H1 (cell line): ENCODE data around the gene PRSS36. TPM values are rescaled to one million over a fixed set of nuclear protein-coding genes. Genes with fewer than 3 reads are reported as not detected.

ENCODE experiments used
- CTCF ChIA-PET: fragments of 300-600 bp; sonication (Branson Sonifier 250); formaldehyde crosslinking; loops from one replicate; lab custom pipeline; 2021; ENCODE audit not compliant: partially characterized antibody; lab: Charles Lee
- POLR2A ChIA-PET: fragments of 300-600 bp; sonication (Branson Sonifier 250); formaldehyde crosslinking; loops from one replicate; lab custom pipeline; 2021; ENCODE audit warnings: inconsistent platforms; ENCODE audit not compliant: partially characterized antibody; lab: Charles Lee
- DNase-seq, 2 experiments: peaks; one replicate each; pipeline versions ENCODE4 v3.0.0 to v3.0.0-alpha.2; 2010 to 2022; ENCODE audit warnings: low spot score in 2 of 2, low read depth in 1 of 2, mixed read lengths in 1 of 2
- FAIRE-seq: peaks from 2 replicates; lab custom pipeline; 2011; peaks lifted over from hg19 to GRCh38; lab: Jason Lieb, UNC
- H2AFZ ChIP-seq: 2 replicates; pipeline ENCODE4 v1.8.1; 2012; ENCODE audit warnings: low read length, inconsistent platforms
- H2AK5ac ChIP-seq: 2 replicates; pipeline ENCODE4 v1.6.1; 2013; ENCODE audit warnings: low read depth, low read length
- H2BK120ac ChIP-seq: replicated peaks from 2 replicates; pipeline ENCODE3; 2013; ENCODE audit warnings: low read depth, low read length, inconsistent platforms
- H2BK12ac ChIP-seq: 2 replicates; pipeline ENCODE4 v1.6.1; 2013; ENCODE audit warnings: low read depth, low read length
- H2BK15ac ChIP-seq: 2 replicates; pipeline ENCODE4 v1.6.1; 2013; ENCODE audit warnings: low read length
- H2BK20ac ChIP-seq: 2 replicates; pipeline ENCODE4 v1.6.1; 2013; ENCODE audit warnings: low read length
- H2BK5ac ChIP-seq: 2 replicates; pipeline ENCODE4 v1.6.1; 2013; ENCODE audit warnings: low read depth, low read length
- H3K14ac ChIP-seq: 2 replicates; pipeline ENCODE4 v1.6.1; 2013; ENCODE audit warnings: inconsistent platforms; ENCODE audit not compliant: insufficient read length
- H3K18ac ChIP-seq: 2 replicates; pipeline ENCODE4 v1.6.1; 2013; ENCODE audit warnings: low read length; ENCODE audit errors: extremely low read depth
- H3K23ac ChIP-seq: 2 replicates; pipeline ENCODE4 v1.6.1; 2013; ENCODE audit warnings: inconsistent platforms; ENCODE audit not compliant: insufficient read length
- H3K23me2 ChIP-seq: 2 replicates; pipeline ENCODE4 v1.6.1; 2013; ENCODE audit warnings: low read depth, low read length
- H3K27ac ChIP-seq: 2 replicates; pipeline ENCODE4 v1.6.1; 2011; ENCODE audit warnings: low read depth, low read length, inconsistent platforms
- H3K27me3 ChIP-seq, 4 experiments: replicated peaks in 1 of 4; 1 replicate in 1 of 4; 2 replicates in 3 of 4; pipeline versions ENCODE4 v1.6.1 to v1.8.1; 2011 to 2013; ENCODE audit warnings: low read length in 3 of 4, mild to moderate bottlenecking in 3 of 4, inconsistent platforms in 2 of 4, mixed read lengths in 2 of 4, moderate library complexity in 1 of 4; ENCODE audit not compliant: control insufficient read depth in 3 of 4, insufficient read depth in 3 of 4; ENCODE audit errors: extremely low read depth in 1 of 4
- H3K36me3 ChIP-seq, 4 experiments: 2 replicates each; pipeline versions ENCODE4 v1.6.1 to v1.8.1; 2011 to 2013; ENCODE audit warnings: mild to moderate bottlenecking in 4 of 4, low read length in 3 of 4, moderate library complexity in 2 of 4, control low read depth in 1 of 4, inconsistent platforms in 1 of 4; ENCODE audit not compliant: insufficient read depth in 4 of 4, control insufficient read depth in 2 of 4
- H3K4ac ChIP-seq: replicated peaks from 2 replicates; pipeline ENCODE3; 2013; ENCODE audit warnings: low read length, low read depth, mixed read lengths, inconsistent platforms; ENCODE audit not compliant: insufficient read length
- H3K4me1 ChIP-seq, 4 experiments: replicated peaks in 1 of 4; 1 replicate in 1 of 4; 2 replicates in 3 of 4; pipeline versions ENCODE4 v1.6.1 to v1.8.1; 2011 to 2013; ENCODE audit warnings: low read length in 3 of 4, inconsistent platforms in 2 of 4, mixed read lengths in 1 of 4; ENCODE audit not compliant: insufficient read depth in 4 of 4, control insufficient read depth in 3 of 4
- H3K4me2 ChIP-seq, 2 experiments: 2 replicates each; pipeline versions ENCODE4 v1.6.1 to v1.8.1; 2011 to 2013; ENCODE audit warnings: low read depth in 2 of 2, low read length in 2 of 2, control low read depth in 1 of 2, inconsistent platforms in 1 of 2, mild to moderate bottlenecking in 1 of 2; ENCODE audit not compliant: insufficient read depth in 1 of 2
- H3K4me3 ChIP-seq, 4 experiments: fragments of 200-600, 300-600 bp in 1 of 4; sonication (generic), shearing (Covaris generic), sonication (Bioruptor Twin) in 1 of 4; 2 replicates each; pipeline versions ENCODE4 v1.5.1 to v1.8.1; 2011 to 2016; ENCODE audit warnings: low read length in 4 of 4, low read depth in 3 of 4, control low read depth in 2 of 4, inconsistent platforms in 2 of 4, mild to moderate bottlenecking in 2 of 4, mixed read lengths in 1 of 4, moderate library complexity in 1 of 4; ENCODE audit not compliant: insufficient read depth in 2 of 4; ENCODE audit errors: extremely low read depth in 1 of 4
- H3K56ac ChIP-seq: replicated peaks from 2 replicates; pipeline ENCODE3; 2013; ENCODE audit warnings: low read depth, mild to moderate bottlenecking, mixed read lengths, low read length, inconsistent platforms; ENCODE audit not compliant: insufficient read length
- H3K79me1 ChIP-seq: 2 replicates; pipeline ENCODE4 v1.6.1; 2013; ENCODE audit warnings: low read depth, low read length, control low read depth
- H3K79me2 ChIP-seq, 2 experiments: 2 replicates each; pipeline versions ENCODE4 v1.6.1 to v1.8.1; 2012 to 2013; ENCODE audit warnings: low read length in 2 of 2, mild to moderate bottlenecking in 2 of 2, inconsistent platforms in 1 of 2; ENCODE audit not compliant: insufficient read depth in 2 of 2, control insufficient read depth in 1 of 2
- H3K9ac ChIP-seq, 4 experiments: replicated peaks in 1 of 4; 1 replicate in 1 of 4; 2 replicates in 3 of 4; pipeline versions ENCODE4 v1.6.1 to v1.8.1; 2011 to 2013; ENCODE audit warnings: low read depth in 3 of 4, low read length in 3 of 4, control low read depth in 2 of 4, mild to moderate bottlenecking in 2 of 4, moderate library complexity in 2 of 4, inconsistent platforms in 1 of 4; ENCODE audit errors: extremely low read depth in 1 of 4
- H3K9me3 ChIP-seq, 2 experiments: 2 replicates each; pipeline versions ENCODE4 v1.6.1 to v1.8.1; 2012 to 2013; ENCODE audit warnings: mild to moderate bottlenecking in 2 of 2, moderate library complexity in 2 of 2, control low read depth in 1 of 2, inconsistent platforms in 1 of 2, low read depth in 1 of 2, low read length in 1 of 2, mixed read lengths in 1 of 2; ENCODE audit not compliant: insufficient read depth in 2 of 2
- H4K20me1 ChIP-seq, 2 experiments: replicated peaks in 1 of 2; 2 replicates each; pipeline versions ENCODE3 to v1.8.1; 2011 to 2013; ENCODE audit warnings: inconsistent platforms in 2 of 2, low read length in 2 of 2, mild to moderate bottlenecking in 1 of 2; ENCODE audit not compliant: insufficient read depth in 2 of 2, control insufficient read depth in 1 of 2
- H4K5ac ChIP-seq: 2 replicates; pipeline ENCODE4 v1.6.1; 2013; ENCODE audit warnings: low read length, low read depth, mixed read lengths, inconsistent platforms; ENCODE audit not compliant: insufficient read length
- H4K8ac ChIP-seq: 2 replicates; pipeline ENCODE4 v1.8.0; 2013; ENCODE audit warnings: mild to moderate bottlenecking, moderate library complexity, low read length, inconsistent platforms; ENCODE audit not compliant: insufficient read depth; ENCODE audit errors: extremely low read depth
- H4K91ac ChIP-seq: replicated peaks from 2 replicates; pipeline ENCODE3; 2013; ENCODE audit warnings: low read length, mixed read lengths, inconsistent platforms; ENCODE audit not compliant: insufficient read length
- BCL11A ChIP-seq, 2 experiments: IDR thresholded peaks; one replicate each; pipeline ENCODE4 v1.6.1; 2011; ENCODE audit warnings: low read depth in 2 of 2, low read length in 2 of 2, mild to moderate bottlenecking in 2 of 2
- BRCA1 ChIP-seq: IDR thresholded peaks from 2 replicates; pipeline ENCODE4 v1.6.1; 2012; ENCODE audit warnings: low read depth, low read length, improper control_type of control experiment
- FOSL1 ChIP-seq: IDR thresholded peaks from 2 replicates; pipeline ENCODE4 v1.6.1; 2011; ENCODE audit warnings: mild to moderate bottlenecking, low read depth, low read length, moderate library complexity; ENCODE audit not compliant: insufficient read depth
- TAF1 ChIP-seq: IDR thresholded peaks from 2 replicates; pipeline ENCODE4 v1.6.1; 2011; ENCODE audit warnings: mild to moderate bottlenecking, low read depth, low read length
- WGBS, 2 experiments: shearing (Covaris generic) in 1 of 2; methylation state at CpG; one replicate each; pipeline versions ENCODE4 v1.1.6 to v1.1.7; 2013 to 2015; ENCODE audit warnings: low lambda C conversion rate in 2 of 2, mixed read lengths in 2 of 2, inconsistent platforms in 1 of 2, low coverage in 1 of 2, missing lambda C conversion rate in 1 of 2; ENCODE audit not compliant: insufficient replicate concordance in 2 of 2, insufficient coverage in 1 of 2, insufficient read length in 1 of 2; ENCODE audit errors: extremely low coverage in 1 of 2, missing lambda C conversion rate in 1 of 2; 5-methylcytosine and 5-hydroxymethylcytosine counted together
- polyA plus RNA-seq, 7 experiments: library from polyadenylated mRNA; depleted of rRNA in 3 of 7; stranded (reverse) in 5 of 7; unstranded in 2 of 7; fragments of >200 nt in 5 of 7; fragments of 200-250 nt in 2 of 7; gene quantifications; 1 replicate in 5 of 7; 2 replicates in 1 of 7; 4 replicates in 1 of 7; pipeline versions ENCODE4 v1.2.1 to v1.2.3, GENCODE V29; 2011 to 2013; ENCODE audit warnings: missing spikeins in 2 of 7, mixed read lengths in 2 of 7
- total RNA-seq: library from RNA; stranded (reverse); fragmentation: NEBNext Ultra II Directional; extraction: Animal tissue kit (Norgen Biotek cat#: 25700); gene quantifications from 2 replicates; pipeline ENCODE4 v1.2.1, GENCODE V29; 2021
- TF ChIP-seq, protein P1 (sequence below): IDR thresholded peaks from 2 replicates; pipeline ENCODE4 v1.6.1; 2012; ENCODE audit warnings: low read length, inconsistent platforms

Gene PRSS36
- total and polyA plus RNA-seq, 2 of the 8 experiments (the other 6 are each of a cell fraction or from before 2014, with no cell fraction given) = 1.3 to 1.9 TPM

DNA sequence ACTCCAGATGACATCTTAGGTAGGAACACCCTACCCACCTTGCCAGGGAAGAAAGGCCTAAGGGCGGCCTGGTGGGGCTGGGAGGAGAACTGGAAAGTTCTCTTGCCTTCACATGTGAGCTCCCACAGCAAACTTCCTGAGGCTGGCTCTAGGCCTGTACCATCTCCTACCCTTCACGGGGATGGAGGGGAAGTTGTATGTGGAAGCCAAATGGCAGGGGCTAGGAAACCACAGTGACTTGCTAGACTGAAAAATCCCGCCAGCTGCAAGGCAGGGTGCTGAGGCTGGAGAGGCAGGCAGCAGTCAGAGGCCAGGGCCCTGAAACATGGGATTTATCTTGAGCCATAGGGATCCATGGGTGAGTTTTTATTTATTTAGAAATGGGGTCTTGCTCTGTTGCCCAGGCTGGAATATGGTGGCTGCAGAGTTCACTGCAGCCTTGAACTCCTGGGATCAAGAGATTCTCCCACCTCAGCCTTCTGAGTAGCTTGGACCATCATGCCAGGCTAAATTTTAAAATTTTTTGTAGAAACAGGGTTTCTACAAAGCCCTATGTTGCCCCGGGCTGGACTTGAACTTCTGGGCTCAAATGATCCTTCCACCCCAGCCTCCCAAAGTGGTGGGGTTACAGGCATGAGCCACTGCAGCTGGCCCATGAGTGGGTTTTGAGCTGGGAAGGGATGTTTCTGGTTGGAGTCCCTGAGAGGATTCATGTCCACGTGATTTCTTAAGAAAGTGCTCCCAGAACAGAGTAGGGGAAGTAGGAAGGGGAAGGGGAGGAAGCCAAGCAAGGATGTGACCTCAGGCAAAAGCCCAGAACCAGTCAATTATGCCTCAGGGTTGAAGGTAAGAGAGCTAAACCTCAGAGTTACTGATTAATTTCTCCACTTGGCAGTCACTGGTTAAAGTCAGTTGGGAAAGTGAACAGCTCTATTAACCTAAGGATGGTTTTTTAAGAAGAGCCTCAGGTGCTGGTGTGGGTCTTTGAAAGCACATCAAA, 36.4 kb downstream of the PRSS36 start:
- Histone ChIP-seq H2BK5ac (no peak overlapping the region), H3K27ac (no peak overlapping the region), H2AFZ (no peak overlapping the region), H2BK12ac (no peak overlapping the region), H4K8ac (no peak overlapping the region), H4K5ac (no peak overlapping the region), H3K79me1 (peaks cover 5% of the 10 kb centered on the region), H3K14ac (no peak overlapping the region), H2BK120ac (no peak overlapping the region), H3K4me3 (no peak overlapping the region), H4K20me1 (peaks cover 0 to 3% of the 10 kb centered on the region in 2 experiments), H3K9me3 (no peaks in the 10 kb centered on the region), H3K18ac (no peak overlapping the region), H3K79me2 (peaks cover under 1 to 6% of the 10 kb centered on the region in 2 experiments; a peak in 3 of 4 replicates), H3K36me3 (peaks cover 2 to 18% (median 12%) of the 10 kb centered on the region in 4 experiments; a peak in 5 of 8 replicates), H3K9ac (no peak overlapping the region), H3K4ac (no peak overlapping the region)
- CTCF ChIA-PET = interaction anchor here (0.6 to 1.3 kb wide), 5 partner anchors 14 to 130 kb away, joined by 3 to 4 read pairs (median 3); partner anchors contain the start of gene HSD3B7
- no peak for DNase-seq
- FAIRE-seq = no peak
- POLR2A ChIA-PET = interaction anchor here (0.6 to 29.9 kb wide), 8 partner anchors 12 to 89 kb away, joined by 3 to 713 read pairs (median 5); partner anchors contain the start of genes PRSS36, PRSS8 and PYCARD
- no peak for TF ChIP-seq BCL11A (IDR thresholded peaks at IDR 0.05; ENCODE audit: low read depth in 2 of 2, low read length in 2 of 2)
- TF ChIP-seq BRCA1 = no peak
- TF ChIP-seq, protein P1, sequence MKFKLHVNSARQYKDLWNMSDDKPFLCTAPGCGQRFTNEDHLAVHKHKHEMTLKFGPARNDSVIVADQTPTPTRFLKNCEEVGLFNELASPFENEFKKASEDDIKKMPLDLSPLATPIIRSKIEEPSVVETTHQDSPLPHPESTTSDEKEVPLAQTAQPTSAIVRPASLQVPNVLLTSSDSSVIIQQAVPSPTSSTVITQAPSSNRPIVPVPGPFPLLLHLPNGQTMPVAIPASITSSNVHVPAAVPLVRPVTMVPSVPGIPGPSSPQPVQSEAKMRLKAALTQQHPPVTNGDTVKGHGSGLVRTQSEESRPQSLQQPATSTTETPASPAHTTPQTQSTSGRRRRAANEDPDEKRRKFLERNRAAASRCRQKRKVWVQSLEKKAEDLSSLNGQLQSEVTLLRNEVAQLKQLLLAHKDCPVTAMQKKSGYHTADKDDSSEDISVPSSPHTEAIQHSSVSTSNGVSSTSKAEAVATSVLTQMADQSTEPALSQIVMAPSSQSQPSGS = no peak
- TF ChIP-seq FOSL1 = no peak
- TF ChIP-seq TAF1 = no peak
- TF ChIP-seq, all 59 proteins: peak for 0
- peaks cover 0 to 4% (median 2%) of the 10 kb centered on the region in 4 experiments; a peak in 2 of 7 replicates for H3K4me1 ChIP-seq
- no peak overlapping the region for H3K23ac ChIP-seq
- H4K91ac ChIP-seq = no peak overlapping the region
- WGBS, 2 experiments = 84% methylated on average over 5 of the region's 5 CpGs; no CpG with 5 or more reads in 1 of the 2 experiments
- H3K56ac ChIP-seq = no peak overlapping the region
- H3K23me2 ChIP-seq = peaks cover 10% of the 10 kb centered on the region
- no peak overlapping the region for H3K4me2 ChIP-seq
- H2BK20ac ChIP-seq = no peak overlapping the region
- no peak overlapping the region for H2AK5ac ChIP-seq
- H3K27me3 ChIP-seq = no peaks in the 10 kb centered on the region
- H2BK15ac ChIP-seq = no peak overlapping the region
